Measurements from ENCODE around the gene FAM53B.

GRCh38 chr10:124605001-124605370 is 139.2 kb downstream of the FAM53B start:
- TF ChIP-seq POLR2A (IDR thresholded peaks at IDR 0.05) (no peak), POLR2AphosphoS5 (IDR thresholded peaks at IDR 0.05) (no peak), CTCF (IDR thresholded peaks at IDR 0.05) (no peak)
